HG03378 (cell line): Measurements from ENCODE around the gene ABR.
"Not testable (repeated sequence)": the region's sequence is repeated elsewhere in the genome, so short reads cannot be mapped to it uniquely, and the experiment has no call there.

ENCODE experiments used
- ATAC-seq: cut with Tn5 transposase; IDR thresholded peaks from one replicate; pipeline ENCODE4 v1.9.1; 2021; ENCODE audit warnings: mild to moderate bottlenecking, moderate library complexity; ENCODE audit not compliant: unreplicated experiment

The ABR gene

GRCh38 chr17:1202291-1202690 lies 22.5 kb upstream of the ABR start:
- ATAC-seq = no peak

- no peak for ATAC-seq
Observed at GRCh38 chr17:1201132-1201702, 21.4 kb upstream of the ABR start.

- ATAC-seq = not testable (repeated sequence)
Observed at GRCh38 chr17:1199271-1199743, 19.5 kb upstream of the ABR start.

- ATAC-seq = peak; percentile 56
Observed at GRCh38 chr17:1197781-1198490, 18.2 kb upstream of the ABR start.

GRCh38 chr17:1197379-1197778 lies 17.6 kb upstream of the ABR start:
- ATAC-seq = no peak

- ATAC-seq = no peak
Observed at GRCh38 chr17:1196946-1197345, 17.2 kb upstream of the ABR start.

- ATAC-seq = no peak
Observed at GRCh38 chr17:1192911-1193699, 13.3 kb upstream of the ABR start.

- no peak for ATAC-seq
Observed at GRCh38 chr17:1190751-1191331, 11.1 kb upstream of the ABR start.

GRCh38 chr17:1188812-1189504 lies 9.2 kb upstream of the ABR start:
- ATAC-seq = no peak

GRCh38 chr17:1186923-1187771 lies 7.4 kb upstream of the ABR start:
- no peak for ATAC-seq

GRCh38 chr17:1186214-1186820 lies 6.5 kb upstream of the ABR start:
- ATAC-seq = no peak

GRCh38 chr17:1183171-1183873 lies 3.5 kb upstream of the ABR start:
- peak; percentile 36 for ATAC-seq

GRCh38 chr17:1182811-1183170 lies 3.0 kb upstream of the ABR start:
- no peak for ATAC-seq

- peak; percentile 23 for ATAC-seq
Observed at GRCh38 chr17:1181753-1182137, 2.0 kb upstream of the ABR start.

GRCh38 chr17:1180958-1181752 lies 1.4 kb upstream of the ABR start:
- peak; percentile 31 for ATAC-seq

- no peak for ATAC-seq
Observed at GRCh38 chr17:1179112-1179817, 516 bp downstream of the ABR start.

GRCh38 chr17:1177016-1177700 lies 2.6 kb downstream of the ABR start:
- ATAC-seq = no peak
